HG03196 (cell line): ENCODE measurements around the gene ATP9A.
"Not testable (repeated sequence)": the region's sequence is repeated elsewhere in the genome, so short reads cannot be mapped to it uniquely, and the experiment has no call there.

Experiments
- ATAC-seq: cut with Tn5 transposase; IDR thresholded peaks from one replicate; pipeline ENCODE4 v1.9.1; 2021; ENCODE audit not compliant: unreplicated experiment

The ATP9A gene

DNA sequence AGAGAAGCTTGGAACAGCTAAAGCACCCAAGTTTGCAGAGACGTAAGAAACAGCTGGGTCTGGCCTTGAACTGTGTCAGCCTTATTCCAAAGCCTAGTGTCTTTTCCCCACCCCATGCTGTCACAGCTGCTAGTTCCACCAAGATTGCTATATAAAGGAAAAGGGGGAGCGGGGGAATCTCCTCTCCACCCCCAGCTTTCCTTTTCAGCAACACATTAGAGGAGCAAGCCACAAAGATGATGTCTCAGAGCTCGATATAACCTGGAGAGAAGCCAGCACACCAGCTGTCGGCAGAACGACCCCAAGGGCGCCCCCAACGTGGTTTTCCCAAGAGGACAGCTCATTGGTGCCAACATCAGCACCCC lies 36.5 kb downstream of the ATP9A start:
- no peak for ATAC-seq

DNA sequence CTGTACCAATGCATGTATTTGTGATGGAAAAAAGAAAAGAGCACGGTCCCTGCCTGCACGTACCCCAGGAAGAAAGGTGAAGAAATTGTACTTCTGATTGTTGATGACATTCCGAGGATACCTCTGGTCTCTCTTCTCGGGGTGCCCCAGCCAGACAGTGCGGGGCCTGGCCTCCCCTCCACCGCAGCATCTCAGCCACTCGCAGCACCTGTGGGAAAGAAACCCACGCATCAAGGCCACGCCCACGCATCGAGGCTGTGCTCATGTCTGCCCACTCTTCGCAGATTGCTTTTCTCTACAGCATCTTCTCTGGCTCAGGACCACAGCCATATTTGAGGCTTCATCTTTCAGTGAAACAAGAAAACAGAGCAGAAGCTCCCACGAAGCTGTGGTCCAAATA lies 38.4 kb downstream of the ATP9A start:
- no peak for ATAC-seq

DNA sequence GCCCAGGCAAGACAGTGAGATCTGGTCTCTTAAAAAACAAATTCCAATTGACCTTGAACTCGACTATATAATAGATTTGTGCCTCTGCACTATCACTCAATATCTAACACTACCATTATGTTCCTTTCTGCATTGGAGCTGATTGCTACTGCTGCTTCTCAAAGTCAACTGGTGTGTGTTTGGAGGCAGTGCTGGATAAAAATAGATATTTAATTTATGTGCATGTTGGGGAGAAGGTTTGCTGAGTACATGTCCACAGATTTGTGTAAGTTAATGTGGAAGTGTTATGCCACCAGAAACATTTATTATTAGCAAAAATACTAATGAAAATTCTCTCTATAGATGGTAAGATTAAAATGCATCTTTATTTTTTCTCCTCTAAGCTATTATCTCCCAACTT lies 39.5 kb downstream of the ATP9A start:
- ATAC-seq, result no peak

DNA sequence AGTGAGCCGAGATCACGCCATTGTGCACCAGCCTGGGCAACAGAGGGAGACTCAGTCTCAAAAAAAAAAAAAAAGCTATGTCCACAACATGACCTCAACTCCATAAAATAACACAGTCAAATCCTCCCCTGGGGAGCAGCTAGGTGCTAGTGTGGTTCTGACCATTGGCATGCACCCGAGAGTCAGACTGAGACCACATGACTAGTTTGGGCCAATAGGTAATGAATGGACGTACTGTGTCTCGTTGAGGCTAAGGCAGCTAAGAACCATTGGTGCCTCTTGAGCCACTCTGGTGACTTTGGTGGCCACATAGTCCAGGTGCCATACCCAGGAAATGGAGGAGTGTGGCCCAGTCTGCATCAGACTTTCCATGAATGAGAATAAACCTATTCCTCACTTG lies 40.3 kb downstream of the ATP9A start:
- no peak for ATAC-seq

DNA sequence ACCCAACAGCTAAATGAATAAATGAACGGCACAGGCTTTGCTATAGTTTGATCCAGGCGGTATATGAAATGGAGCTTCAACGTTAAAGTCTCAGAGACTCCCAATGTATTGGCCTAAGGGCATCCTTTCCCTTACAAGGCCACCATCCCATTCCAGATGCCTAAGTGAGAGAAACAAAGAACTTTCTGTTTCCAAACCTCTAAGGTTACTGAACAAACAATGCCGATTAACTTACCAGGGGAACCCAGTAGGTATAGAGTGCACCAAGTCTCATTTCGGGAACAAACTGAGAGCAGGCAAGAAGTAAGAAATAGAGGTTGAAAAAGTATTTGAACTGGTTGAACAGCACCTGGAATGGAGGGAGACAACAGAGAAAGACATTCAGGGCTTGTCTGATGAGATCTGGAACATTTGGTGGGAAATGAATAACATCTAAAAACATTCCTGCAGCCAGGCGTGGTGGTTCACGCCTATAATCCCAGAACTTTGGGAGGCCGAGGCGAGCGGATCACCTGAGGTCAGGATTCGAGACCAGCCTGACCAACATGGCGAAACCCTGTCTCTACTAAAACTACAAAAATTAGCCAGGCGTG lies 42.5 kb downstream of the ATP9A start:
- no peak for ATAC-seq

DNA sequence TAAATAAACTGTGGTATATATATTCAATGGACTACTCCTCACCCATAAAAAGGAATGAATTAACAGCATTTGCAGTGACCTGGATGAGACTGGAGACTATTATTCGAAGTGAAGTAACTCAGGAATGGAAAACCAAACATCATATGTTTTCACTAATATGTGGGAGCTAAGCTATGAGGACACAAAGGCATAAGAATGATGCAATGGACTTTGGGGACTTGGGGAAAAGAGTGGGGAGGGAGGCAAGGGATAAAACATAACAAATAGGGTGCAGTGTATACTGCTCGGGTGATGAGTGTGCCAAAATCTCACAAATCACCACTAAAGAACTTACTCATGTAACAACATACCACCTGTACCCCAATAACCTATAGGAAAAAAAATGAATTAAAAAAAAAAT lies 45.2 kb downstream of the ATP9A start:
- not testable (repeated sequence) for ATAC-seq

DNA sequence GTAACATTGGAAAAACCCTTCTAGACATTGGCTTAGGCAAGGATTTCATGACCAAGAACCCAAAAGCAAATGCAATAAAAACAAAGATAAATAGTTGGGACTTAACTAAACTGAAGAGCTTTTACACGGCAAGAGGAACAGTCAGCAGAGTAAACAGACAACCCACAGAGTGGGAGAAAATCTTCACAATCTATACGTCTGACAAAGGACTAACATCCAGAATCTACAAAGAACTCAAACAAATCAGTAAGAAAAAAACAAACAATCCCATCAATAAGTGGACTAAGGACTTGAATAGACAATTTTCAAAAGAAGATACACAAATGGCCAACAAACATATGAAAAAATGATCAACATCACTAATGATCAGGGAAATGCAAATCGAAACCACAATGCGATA lies 45.9 kb downstream of the ATP9A start:
- not testable (repeated sequence) for ATAC-seq

DNA sequence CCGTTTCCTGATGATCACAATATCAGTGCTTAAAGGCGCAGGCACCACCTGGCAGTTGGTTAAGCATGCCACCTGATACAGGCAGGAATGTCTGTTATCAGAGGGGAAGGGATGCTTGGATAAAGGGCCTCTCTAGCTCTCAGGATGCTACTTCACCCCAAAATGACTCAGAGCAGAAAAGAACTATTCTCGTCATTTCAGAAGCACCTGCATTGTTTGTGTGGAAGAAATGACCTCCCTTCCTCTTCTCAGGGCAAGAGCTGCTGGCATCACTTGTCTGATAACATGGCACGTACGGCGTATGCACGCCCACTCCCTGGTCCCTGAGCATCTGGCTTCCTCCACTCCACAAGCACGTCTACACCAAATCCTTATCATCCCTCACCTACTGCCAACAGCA lies 47.3 kb downstream of the ATP9A start:
- no peak for ATAC-seq

DNA sequence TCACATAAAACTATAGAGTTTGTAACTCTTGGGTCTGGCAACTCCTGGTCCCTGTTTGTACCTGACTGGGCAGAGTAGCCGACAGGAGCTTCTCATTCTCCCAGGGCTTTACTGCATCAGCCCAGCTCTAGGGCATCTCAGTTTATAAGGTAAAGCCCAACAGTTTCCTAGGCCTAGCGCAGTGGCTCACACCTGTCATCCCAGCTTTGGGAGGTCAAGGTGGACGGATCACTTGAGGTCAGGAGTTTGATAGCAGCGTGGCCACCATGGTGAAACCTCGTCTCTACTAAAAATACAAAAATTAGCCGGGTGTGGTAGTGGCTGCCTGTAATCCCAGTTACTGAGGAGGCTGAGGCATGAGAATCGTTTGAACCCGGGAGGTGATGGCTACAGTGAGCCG lies 47.8 kb downstream of the ATP9A start:
- no peak for ATAC-seq

DNA sequence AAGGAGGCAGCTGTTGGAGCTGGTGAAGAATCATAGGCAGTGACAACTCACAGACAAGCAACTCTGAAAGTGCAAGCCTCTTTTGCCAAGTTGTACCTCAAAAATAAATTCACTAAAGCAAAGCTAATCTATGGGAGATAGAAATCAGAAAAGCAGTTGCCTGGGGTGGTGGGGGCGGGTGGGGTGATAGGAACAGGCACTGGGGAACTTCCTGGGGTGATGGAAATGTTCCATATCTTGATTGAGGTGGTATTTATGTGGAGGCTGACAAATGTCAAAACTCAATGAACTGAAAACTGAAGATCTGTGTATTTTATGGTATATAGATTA lies 52.4 kb downstream of the ATP9A start:
- ATAC-seq, result no peak

DNA sequence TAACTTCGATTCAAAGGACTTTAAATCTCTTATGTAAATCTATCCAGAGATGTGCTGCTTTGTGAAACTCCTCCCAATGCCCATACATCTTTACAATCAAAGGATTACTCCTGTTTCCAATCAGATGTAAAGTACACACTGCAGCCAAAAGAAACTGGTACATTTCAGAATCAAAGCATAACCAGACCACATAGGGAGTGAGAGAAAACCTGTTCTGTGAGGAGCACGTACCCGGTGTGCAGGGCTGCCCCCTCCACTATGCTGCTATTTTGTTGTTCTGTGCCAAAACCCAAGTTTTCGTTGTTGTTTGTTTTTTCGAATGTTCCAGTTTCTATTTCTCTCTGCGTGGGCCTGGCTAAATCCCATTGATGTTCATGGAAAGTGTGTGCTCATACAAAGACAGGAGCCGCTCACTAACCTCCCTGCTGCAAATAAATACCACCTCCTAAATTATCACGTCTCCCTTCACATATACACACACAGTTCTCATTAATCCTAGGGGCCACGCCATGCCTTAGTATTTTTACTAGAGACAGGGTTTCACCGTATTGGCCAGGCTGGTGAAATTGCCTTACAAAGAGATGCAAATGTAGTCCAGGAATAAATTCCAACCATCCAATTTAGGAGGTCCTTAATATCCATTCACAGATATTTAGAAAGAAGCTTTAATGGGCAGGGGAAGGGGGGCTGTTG lies 52.9 kb downstream of the ATP9A start:
- ATAC-seq, result no peak

DNA sequence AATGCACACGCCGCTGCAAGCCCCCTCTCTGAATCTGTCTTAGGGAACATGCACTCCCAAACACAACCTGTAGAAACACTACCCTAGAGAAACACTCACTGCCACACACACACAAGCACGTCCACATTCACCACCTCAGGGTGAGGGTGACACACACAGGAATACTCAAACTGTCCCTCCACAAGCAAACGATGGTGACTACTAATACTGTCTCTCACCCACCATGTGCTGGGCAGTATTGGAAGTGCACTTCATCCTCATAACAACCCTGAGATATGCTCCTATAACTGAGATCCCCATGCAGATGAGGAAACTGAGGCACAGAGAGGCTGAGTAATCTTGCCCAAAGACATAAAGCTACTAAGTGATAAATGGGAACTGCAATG lies 55.0 kb downstream of the ATP9A start:
- no peak for ATAC-seq

DNA sequence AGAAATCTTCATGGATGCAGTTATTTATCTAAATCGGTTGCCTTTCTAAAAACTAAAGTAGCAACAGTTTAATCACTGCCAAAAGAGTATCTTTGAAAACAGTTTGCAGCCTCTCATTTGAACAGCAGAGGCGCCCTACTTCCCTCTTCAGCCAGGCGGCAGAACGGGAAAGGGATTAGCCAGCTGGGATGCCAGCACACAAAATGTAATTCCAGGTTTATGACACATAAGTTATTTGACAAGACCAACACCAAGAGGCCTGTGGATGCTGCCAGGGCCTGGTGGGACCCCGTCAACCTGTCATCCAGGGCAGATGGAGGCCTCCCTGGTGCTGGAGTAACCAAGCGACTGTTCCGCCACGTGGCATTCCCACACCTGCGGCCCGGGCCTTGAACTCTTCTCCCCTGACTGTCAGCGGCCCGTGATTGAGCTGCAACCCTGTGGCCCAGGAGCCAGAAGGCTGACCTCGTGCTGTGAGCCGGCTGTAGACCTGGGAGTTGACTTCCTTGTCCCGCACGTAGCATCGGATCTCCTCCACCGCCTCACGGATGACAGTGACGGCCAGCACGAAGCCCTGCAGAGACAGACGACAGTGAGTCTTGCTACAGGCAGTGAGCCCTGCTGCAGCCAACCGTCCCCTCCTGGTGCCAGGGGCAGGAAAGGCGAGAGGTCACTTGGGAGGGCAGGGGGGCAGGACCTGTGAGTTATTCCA lies 55.5 kb downstream of the ATP9A start:
- no peak for ATAC-seq

DNA sequence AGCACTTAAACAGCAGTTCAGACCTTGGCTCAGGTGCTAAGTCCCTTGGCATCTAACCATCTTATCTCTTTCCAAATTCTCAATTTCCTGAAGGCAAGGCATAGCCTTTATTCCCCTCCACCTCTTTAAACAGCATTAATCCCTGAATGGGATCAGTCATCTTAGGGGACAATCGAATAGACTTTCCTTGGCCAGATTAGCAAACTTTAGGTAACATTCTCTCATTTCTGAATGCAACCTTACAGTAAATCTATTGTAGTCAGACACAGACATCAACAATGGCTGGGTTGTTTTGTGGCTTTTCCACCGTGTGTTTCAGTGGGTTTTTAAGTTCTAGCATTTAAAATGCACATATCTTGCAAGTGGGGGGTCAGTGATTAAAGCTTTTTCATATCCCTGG lies 56.8 kb downstream of the ATP9A start:
- ATAC-seq, result no peak

DNA sequence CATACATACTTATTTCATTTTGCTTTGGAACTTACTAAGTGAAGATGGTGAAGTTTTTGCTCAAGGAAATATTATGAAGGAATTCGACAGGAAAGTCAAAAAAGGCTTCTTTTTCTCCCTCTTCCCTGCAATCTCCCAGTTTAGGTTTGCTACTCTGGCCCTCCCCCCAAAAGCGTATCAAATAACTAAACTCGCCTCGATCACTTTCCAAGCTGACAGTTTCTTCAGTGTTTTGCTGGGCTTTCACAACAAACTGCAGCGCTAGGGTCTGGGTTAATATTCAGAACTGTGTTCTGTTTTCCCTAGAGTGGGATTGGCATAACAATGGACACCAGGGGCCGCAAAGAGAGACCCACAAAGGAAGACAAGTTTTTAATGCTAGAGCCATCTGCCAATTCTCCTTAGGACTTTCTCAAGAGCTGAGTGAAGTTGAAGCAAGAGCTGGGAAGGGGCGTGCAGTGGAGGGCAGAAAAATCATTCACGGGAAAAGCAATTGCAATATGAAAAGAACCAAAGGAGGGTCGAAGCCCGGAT lies 57.8 kb downstream of the ATP9A start:
- no peak for ATAC-seq

DNA sequence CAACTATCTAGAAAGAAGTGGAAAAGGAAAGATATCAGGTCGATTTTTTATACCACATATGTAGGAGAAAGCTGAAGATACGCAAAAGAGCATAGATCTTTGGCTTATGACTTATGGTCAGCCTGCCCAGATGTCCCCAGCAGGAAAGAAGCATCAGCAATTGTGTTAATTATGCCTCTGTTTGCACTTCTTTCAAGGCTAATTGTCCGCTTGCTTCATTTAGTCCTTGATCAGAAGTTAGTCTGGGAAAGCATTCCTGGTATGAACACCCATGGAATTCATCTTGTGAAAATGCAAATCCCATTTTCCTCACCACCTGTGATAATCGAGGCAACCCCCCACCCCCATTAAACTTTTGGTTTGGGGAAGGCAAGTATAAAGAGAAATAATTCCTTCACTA lies 62.8 kb downstream of the ATP9A start:
- no peak for ATAC-seq

DNA sequence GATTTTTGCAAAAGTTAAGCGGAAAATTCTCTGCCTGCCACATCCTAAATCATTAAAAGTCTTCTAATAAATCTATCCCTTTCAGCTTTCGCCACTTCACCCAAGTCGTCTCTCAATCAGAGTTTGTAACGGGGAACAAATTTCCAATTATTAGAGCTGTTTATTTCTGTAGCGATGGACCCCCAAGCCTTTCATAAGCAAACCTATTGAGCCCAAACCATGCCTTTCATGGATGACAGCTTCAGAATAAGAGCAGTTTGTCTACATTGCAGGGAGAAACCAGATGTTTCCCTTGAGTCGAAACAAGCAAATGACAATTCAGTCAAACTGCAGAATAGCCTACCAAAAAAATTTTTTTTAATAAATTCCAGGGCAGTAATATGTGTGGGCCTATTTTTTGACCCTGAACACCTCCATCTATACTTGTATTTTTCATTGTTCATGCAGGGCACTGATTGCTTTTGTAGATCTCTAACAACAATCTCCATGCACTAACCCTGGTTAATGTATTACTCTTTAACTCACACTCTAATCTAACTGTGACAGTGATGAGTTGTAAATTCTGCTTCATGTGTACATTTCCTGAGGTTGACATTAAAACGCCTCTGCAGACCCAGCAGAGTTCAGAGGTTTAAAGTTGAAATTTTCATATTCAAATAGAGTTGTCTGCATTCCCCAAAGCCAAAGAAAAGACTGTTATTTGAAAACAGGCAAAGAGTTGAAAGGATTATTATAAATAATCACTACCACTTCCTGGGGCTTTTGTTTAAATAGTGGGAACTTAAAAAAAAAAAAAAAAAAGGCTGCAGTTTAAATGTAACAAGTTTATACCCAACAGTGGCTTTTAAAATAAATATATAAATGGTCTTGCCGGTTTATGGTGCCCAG lies 64.5 kb downstream of the ATP9A start:
- no peak for ATAC-seq

DNA sequence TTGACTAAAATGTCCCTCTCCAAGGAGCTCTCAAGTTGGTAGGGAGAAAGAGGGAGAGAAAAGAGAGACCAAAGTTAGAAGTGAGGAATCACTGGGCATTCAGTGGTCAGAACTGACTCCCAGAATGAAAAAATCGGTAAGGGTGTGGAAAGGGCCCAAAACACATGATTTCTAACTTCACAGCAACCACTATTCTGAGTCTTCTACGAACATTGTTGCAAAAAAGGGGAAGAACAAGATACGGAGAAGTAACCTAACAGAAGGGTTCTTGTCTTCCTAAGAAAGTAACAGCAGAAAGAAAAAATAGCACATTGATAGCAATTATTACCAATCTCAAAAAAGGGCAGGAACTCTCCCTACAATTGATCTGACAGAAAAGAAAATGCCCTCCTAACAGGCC lies 65.6 kb downstream of the ATP9A start:
- no peak for ATAC-seq

DNA sequence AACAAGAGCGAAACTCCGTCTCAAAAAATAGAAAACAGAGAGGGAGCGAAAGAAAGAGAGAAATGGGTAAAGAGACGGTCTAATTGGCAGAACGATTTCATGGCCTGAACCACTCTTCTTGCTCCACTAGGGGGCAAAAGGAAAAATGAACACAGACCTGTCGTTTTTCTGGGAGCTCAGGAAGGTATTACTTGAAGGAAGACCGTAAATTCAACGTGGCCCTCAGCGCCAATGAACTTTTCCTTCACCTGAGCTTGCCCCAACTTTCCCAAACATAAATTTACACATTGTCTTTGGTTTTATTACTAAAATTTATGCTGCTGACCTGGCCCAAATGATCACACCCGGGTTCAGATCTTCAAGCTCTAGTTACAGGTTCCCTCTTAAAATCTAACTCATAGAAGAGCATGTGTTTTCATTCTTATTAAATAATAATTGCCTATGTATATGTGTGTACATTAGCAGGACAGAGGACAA lies 67.3 kb downstream of the ATP9A start:
- no peak for ATAC-seq

DNA sequence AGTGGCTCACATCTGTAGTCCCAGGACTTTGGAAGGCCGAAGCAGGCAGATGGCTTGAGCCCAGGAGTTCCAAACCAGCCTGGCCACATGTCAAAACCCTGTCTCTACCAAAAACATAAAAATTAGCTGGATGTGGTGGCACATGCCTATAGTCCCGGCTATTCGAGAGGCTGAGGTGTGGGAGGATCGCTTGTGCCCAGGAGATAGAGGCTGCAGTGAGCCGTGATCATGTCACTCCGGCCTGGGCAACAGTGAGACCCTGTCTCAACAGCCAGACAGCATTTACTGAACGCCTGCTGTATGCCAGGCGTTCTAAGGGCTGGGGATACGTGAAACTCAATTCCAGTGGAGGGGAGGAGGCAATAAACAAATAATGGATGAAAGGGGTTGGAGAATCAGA lies 69.9 kb downstream of the ATP9A start:
- ATAC-seq, result no peak

DNA sequence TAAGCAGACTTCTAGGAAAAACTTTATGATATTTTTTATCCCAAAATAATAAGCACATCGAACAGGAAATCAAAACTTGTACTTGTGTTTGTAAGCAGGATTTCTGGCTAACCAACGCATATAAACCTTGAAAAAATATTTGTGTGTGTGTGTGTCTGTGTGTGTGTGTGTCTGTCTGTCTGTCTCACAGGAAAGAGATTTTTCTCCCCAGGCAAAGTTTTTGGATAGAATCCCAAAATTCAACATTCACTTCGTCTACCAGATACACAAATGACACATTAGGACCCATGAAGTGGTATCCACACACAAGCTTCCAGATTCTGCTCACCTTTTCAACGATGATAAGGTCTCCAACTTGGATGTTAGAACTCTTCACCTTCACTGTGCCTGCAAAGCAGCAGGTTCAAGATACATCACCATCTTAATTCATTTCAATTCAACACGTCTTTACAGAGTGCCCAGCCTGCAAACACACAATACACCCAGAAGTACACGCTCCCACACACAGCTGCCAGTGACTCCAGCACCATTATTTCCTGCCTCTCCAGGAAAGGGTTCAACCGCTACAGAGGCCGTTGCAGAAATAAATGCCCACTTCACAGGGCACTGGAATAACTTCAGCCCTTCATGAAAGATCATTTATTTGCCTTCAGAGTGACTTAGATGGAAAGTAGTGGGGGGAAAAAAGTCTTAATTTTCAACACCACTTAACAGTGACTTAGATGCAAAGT lies 70.9 kb downstream of the ATP9A start:
- no peak for ATAC-seq
